GM18867 (cell line): Measurements from ENCODE around the gene GNB1L.

Experiments
- ATAC-seq: cut with Tn5 transposase; IDR thresholded peaks from one replicate; pipeline ENCODE4 v1.9.1; 2021; ENCODE audit warnings: mild to moderate bottlenecking, moderate library complexity; ENCODE audit not compliant: unreplicated experiment

Gene GNB1L

GRCh38 chr22:19755145-19755710 is 99.4 kb downstream of the GNB1L start:
- no peak for ATAC-seq

DNA sequence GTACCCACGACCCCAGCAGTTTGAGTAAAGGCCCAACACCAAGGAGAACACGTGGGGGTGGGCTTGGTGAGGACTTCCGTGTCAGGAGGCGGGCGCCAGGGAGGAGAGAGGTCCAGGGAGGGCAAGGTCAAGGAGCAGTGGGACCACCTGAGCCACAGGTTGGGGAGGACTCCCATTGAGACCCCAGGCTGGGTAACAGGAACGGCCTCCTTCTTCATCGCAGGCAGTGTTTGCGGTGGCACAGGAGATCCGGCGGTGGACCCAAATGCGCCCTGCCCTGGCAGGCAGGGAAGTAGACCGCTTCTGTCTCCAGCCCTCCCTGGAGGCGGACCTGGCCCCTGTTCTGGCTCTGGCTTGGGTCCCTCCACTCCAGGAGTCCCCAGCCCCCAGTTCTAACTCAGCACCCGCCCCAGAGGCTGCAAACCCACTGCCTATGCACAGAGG is 100.0 kb downstream of the GNB1L start:
- no peak for ATAC-seq

DNA sequence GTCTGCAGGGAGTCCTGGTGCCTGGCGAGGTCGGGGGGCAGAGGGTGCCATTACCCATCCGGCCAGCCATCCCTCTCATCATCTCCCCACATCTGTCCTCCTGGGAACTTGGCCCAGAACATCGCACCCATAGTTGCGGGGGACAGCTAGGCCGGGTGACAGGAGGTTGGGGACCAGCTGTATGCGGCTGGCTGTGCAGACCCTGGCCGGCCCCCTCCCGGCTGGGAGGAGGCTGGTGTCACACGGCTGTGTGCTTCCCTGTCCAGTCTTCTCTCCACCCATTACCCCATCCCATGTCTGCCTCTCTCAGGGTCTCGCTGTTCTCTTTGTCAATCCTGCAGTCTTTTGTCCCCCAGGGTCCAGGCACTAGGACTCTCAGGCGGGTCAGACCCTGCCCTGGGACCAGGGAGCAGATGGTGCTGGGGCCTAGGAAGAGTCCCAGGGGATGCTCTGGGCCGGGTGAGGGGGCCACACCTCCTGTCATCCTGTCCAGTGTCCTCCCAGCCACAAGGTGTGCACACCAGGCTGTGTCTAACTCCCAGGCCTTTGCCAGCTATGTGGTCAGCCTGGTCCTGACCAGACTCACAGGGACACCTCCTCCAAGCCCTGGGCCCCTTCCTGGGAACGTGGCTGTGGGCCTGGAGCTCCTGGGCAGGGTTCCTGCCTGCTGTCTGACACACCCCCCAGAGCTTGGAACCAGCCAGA is 100.5 kb downstream of the GNB1L start:
- no peak for ATAC-seq

DNA sequence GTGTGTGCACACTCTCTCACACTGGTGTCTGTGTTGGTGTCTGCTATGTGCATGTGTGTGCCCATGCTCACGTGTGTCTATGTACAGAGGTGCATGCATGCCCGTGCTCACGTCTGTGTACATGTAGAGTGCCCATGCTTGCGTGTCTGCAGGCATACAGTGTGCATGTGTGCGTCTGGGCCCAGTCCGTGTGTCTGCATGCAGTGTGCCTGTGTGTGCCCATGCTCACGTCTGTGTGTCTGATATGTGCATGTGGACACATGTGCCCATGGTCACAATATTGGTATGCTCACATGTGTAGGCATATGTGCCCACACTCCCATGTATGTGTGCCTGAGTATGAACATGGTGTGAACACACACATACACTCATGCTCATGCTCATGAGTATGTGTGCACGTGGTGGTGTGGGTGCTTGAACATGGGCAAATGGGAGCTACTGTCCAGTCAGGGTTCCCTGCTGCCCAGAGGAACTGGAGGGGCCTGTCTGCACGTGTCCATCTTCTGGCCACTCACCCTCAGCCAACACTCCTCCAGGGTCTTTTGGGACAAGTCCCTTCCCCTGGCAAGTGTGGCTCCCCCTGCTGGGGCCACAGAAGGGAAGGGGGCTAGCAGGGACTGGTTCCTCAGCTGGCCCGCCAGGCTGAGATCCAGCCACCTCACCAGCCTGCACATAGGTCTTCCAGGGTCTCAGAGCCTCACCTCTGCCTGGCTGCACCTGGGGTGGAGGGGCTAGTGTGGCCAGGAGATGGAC is 101.4 kb downstream of the GNB1L start:
- ATAC-seq = no peak

GRCh38 chr22:19751497-19752245 is 103.0 kb downstream of the GNB1L start:
- no peak for ATAC-seq

DNA sequence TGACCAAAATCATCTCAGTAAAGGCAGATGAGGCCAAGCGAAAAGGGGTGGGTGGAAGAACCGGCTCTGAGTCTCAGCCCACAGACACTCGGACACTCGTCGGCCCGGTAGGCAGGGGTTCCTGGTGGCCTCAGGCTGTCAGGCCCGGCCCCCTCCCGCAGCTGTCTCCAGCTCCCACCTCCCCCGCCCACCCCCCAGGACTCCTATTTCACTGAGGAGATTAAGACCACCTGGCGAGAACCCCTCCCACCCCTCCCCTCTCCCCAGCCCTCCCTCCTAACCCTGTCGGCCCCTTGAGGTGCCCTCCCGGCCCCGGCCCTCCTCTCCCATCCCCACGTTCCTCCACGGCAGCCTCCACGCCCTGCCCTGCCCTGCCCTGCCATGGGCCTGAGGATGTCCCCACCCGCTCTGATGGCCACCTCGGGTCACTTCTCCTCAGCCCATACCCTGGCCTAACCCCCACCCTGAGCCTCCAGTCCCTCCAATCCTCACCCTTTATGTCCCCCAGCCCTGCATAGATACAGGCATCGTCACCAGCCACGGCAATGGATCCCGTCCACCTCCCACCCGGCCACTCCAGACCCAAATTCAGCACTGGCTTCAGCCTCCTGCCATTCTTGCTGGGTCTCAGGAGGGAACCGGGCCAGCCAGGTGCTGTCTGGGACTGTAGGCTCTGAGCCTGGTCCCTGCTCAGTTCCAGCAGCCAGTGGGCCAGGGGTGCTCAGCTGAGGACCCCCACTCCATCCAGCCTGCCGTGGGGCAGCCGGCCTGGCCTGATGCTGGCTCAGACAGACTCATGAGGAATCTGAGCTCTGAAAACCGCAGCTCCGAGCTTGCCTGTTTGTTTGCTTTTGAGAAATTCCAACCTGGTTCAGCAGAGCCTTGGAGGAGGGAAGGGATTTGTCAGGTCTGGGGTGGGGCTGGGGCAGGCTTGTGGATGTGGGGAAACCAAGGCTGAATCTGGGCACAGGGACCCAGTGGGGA is 103.9 kb downstream of the GNB1L start:
- ATAC-seq = no peak

- ATAC-seq = no peak
Observed at GRCh38 chr22:19749876-19750275, 104.8 kb downstream of the GNB1L start.

DNA sequence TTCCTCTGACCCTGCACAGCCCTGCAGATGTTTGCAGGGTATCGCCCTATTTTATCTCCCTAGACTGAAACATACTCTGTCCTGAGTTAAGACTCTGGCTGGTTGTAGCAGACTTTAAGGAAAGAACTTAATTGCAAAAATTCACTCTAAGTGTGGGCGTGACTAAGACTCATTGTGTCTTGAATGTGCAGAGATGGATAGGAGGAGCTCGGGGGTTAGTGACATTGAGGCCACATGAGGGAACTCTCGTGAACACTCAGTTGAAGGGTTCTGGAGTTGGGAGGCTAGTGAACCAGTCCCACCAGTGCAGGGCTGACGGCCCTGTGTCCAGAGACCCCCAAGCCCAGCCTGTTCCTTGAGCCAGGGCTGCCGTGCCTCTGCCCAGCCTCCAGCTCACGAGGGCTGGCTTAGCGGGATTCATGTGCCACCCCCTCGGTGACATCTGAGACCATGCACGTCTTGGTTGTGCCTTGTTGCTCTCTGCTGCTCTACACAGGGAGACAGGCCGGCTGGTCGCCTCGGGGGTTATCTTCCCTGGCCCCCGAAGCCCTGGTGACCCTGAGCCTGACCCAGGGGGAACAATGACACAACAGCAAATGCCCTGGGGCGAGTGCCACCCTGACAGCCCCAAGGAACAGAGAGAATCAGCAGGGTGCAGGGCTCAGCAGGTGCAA is 105.5 kb downstream of the GNB1L start:
- ATAC-seq = no peak

- no peak for ATAC-seq
Observed at GRCh38 chr22:19748139-19748538, 106.5 kb downstream of the GNB1L start.

GRCh38 chr22:19747551-19747950 is 107.1 kb downstream of the GNB1L start:
- no peak for ATAC-seq

GRCh38 chr22:19746726-19747125 is 107.9 kb downstream of the GNB1L start:
- no peak for ATAC-seq

DNA sequence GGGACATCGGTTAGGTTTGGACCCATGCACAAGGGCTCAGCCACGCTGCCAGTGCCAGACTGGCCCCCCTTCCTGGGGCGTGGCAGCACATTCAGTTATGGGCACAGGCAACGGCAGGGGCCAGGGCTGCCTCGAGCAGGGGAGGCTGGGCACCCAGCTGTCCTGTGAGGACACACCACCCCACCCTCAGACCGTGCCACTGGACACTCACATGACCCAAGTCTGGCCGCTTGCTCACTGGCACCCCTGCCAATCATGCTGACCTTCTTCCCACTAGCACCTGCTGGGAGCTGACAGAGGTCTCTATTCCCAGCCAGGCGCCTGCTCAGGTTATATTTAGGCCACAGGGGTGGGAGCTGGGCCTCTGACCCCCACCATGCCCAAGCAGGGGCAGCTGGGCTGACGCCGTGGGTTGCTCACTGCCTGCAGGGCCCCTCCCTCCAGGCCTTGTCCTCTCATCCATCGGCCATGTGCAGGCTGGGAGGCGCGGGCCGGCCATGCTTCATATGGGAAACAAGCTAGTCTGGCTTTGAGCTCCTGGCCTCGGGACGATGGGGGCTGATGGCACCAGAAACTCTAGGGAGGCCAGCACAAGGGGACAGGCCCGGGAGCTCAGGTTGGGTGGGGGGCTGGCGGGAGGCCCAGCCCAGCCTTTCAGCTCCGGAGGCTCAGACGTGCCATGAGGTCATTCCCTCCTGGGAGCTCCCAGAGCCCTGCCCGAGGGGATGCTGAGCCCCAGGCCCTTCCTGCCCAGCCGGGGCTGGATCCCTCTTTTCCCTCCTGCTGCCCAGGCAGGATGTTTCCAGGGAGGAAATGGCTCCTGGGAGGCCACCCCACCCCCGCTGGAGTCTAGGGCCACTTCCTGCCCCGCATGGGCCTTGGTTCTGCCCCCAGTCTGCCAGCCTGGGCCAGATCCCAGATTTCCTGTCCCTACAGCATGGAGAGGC is 109.2 kb downstream of the GNB1L start:
- no peak for ATAC-seq

- no peak for ATAC-seq
Observed at GRCh38 chr22:19744350-19745006, 110.2 kb downstream of the GNB1L start.

DNA sequence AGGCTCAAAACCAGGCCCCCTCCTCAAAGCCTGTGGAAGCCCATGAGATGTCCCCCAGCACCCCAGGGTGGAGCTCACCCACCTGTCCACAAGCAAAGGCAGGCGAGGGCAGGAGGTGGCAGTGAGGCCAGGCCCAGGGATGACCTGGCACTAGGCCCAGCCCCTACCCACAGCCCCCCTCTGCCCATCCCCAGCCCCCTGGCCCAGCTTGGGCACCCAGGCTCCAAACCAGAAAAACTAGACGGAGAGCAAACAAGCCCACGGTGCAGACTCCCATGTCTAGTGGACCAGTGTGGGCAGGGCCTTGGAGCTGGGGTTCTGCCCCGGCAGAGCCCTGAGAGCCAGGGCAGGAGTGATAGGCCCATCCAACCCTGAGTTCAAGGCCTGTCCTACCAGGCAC is 111.0 kb downstream of the GNB1L start:
- ATAC-seq = no peak

- no peak for ATAC-seq
Observed at GRCh38 chr22:19743081-19743480, 111.6 kb downstream of the GNB1L start.

GRCh38 chr22:19742160-19743066 is 112.3 kb downstream of the GNB1L start:
- ATAC-seq = no peak

GRCh38 chr22:19741053-19741452 is 113.6 kb downstream of the GNB1L start:
- no peak for ATAC-seq
